ENCODE measurements around the gene TPM1.

The TPM1 gene

GRCh38 chr15:63059573-63060216, 17.1 kb downstream of the TPM1 start:
- peaks cover 5 to 43% (median 18%) of the 10 kb centered on the region in 4 experiments for H3K36me3 ChIP-seq (ENCODE audit: control insufficient read depth in 4 of 4, insufficient read depth in 4 of 4, low read length in 3 of 4)
- no peak for DNase-seq
- H3K27me3 ChIP-seq (replicated peaks in 2 of 5; ENCODE audit: control insufficient read depth in 4 of 5, insufficient read depth in 5 of 5, low read length in 4 of 5): no peaks in the 10 kb centered on the region
- 96% methylated on average over 9 of the region's 10 CpGs for whole genome bisulfite sequencing (ENCODE audit: insufficient coverage)
- POLR2A ChIA-PET: no interaction called here
- H3K4me3 ChIP-seq (ENCODE audit: control insufficient read depth in 1 of 7, extremely low read depth in 1 of 7, insufficient read depth in 4 of 7, low read depth in 2 of 7, low read length in 6 of 7): no peak overlapping the region
- peaks cover 2 to 43% (median 24%) of the 10 kb centered on the region in 4 experiments for H3K4me1 ChIP-seq (ENCODE audit: control extremely low read depth in 1 of 4, control insufficient read depth in 4 of 4, insufficient read depth in 4 of 4, low read length in 3 of 4)
- H3K27ac ChIP-seq (ENCODE audit: insufficient read depth in 1 of 2, low read depth in 1 of 2, low read length in 2 of 2, poor library complexity in 1 of 2, severe bottlenecking in 2 of 2): no peak overlapping the region
- CTCF ChIA-PET: interaction anchor here (0.9 to 1.2 kb wide), 2 partner anchors 13 to 37 kb away, joined by 3 read pairs; no protein-coding TSS in a partner anchor
- no peaks in the 10 kb centered on the region for H3K9me3 ChIP-seq (ENCODE audit: control extremely low read depth in 1 of 5, control insufficient read depth in 4 of 5, insufficient read depth in 2 of 5, low read depth in 1 of 5, low read length in 4 of 5)

DNA sequence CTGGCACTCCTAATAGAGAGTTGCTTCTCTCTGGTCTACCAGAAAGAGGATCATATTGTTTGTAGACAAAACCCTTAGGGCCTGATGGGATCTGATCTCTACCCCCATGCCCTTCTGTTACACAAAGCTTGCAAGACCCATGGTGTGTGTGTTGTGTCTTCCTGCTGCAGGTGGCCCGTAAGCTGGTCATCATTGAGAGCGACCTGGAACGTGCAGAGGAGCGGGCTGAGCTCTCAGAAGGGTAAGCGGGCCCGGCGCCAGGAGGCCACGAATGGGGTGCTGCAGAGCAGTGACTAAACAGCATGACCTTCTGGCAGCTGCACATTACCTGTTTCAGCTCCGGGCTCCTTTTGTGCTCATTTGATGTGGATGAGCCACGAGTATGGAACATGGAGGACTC, 18.2 kb downstream of the TPM1 start:
- ChIA-PET POLR2A (no interaction called here), CTCF (interaction anchor here (6.8 kb wide), 1 partner anchor 13 kb away, joined by 50 read pairs; no protein-coding TSS in a partner anchor)
- no peak for DNase-seq
- Histone ChIP-seq H3K36me3 (ENCODE audit: control insufficient read depth in 4 of 4, insufficient read depth in 4 of 4, low read length in 3 of 4) (peaks cover 5 to 43% (median 18%) of the 10 kb centered on the region in 4 experiments), H3K4me3 (ENCODE audit: control insufficient read depth in 1 of 7, extremely low read depth in 1 of 7, insufficient read depth in 4 of 7, low read depth in 2 of 7, low read length in 6 of 7) (no peak overlapping the region), H3K27me3 (replicated peaks in 2 of 5; ENCODE audit: control insufficient read depth in 4 of 5, insufficient read depth in 5 of 5, low read length in 4 of 5) (no peaks in the 10 kb centered on the region), H3K9me3 (ENCODE audit: control extremely low read depth in 1 of 5, control insufficient read depth in 4 of 5, insufficient read depth in 2 of 5, low read depth in 1 of 5, low read length in 4 of 5) (no peaks in the 10 kb centered on the region), H3K27ac (ENCODE audit: insufficient read depth in 1 of 2, low read depth in 1 of 2, low read length in 2 of 2, poor library complexity in 1 of 2, severe bottlenecking in 2 of 2) (no peak overlapping the region), H3K4me1 (ENCODE audit: control extremely low read depth in 1 of 4, control insufficient read depth in 4 of 4, insufficient read depth in 4 of 4, low read length in 3 of 4) (peaks cover 2 to 39% (median 24%) of the 10 kb centered on the region in 4 experiments)
- WGBS (ENCODE audit: insufficient coverage): 97% methylated on average over 6 of the region's 10 CpGs

DNA sequence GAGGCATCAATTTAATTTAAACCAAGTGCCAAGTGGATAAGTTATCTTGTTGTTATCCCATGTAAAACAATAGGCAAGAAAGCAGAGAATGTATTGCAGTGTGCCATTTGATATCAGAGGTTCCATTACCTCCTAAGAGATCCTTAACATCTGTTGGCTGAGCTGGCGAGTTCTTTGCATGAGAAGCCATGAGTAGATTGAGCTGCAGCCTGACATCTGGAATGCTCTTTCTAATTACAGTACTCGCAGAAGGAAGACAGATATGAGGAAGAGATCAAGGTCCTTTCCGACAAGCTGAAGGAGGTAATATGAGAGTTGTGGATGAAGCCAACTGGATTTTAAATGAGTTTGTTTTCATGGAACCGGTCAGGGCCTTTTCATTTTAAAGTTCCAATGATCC, 19.4 kb downstream of the TPM1 start:
- POLR2A ChIA-PET: no interaction called here
- peaks cover 2 to 34% (median 21%) of the 10 kb centered on the region in 4 experiments for H3K4me1 ChIP-seq (ENCODE audit: control extremely low read depth in 1 of 4, control insufficient read depth in 4 of 4, insufficient read depth in 4 of 4, low read length in 3 of 4)
- WGBS (ENCODE audit: insufficient coverage): 93% methylated on average over 4 of the region's 4 CpGs
- no peak overlapping the region for H3K27ac ChIP-seq (ENCODE audit: insufficient read depth in 1 of 2, low read depth in 1 of 2, low read length in 2 of 2, poor library complexity in 1 of 2, severe bottlenecking in 2 of 2)
- H3K9me3 ChIP-seq (ENCODE audit: control extremely low read depth in 1 of 5, control insufficient read depth in 4 of 5, insufficient read depth in 2 of 5, low read depth in 1 of 5, low read length in 4 of 5): no peaks in the 10 kb centered on the region
- H3K27me3 ChIP-seq (replicated peaks in 2 of 5; ENCODE audit: control insufficient read depth in 4 of 5, insufficient read depth in 5 of 5, low read length in 4 of 5): no peaks in the 10 kb centered on the region
- no peak overlapping the region for H3K4me3 ChIP-seq (ENCODE audit: control insufficient read depth in 1 of 7, extremely low read depth in 1 of 7, insufficient read depth in 4 of 7, low read depth in 2 of 7, low read length in 6 of 7)
- DNase-seq: no peak
- H3K36me3 ChIP-seq (ENCODE audit: control insufficient read depth in 4 of 4, insufficient read depth in 4 of 4, low read length in 3 of 4): peaks cover 5 to 43% (median 20%) of the 10 kb centered on the region in 4 experiments
- CTCF ChIA-PET: interaction anchor here (0.6 to 6.8 kb wide), 3 partner anchors 9 to 277 kb away, joined by 3 to 50 read pairs (median 3); no protein-coding TSS in a partner anchor

DNA sequence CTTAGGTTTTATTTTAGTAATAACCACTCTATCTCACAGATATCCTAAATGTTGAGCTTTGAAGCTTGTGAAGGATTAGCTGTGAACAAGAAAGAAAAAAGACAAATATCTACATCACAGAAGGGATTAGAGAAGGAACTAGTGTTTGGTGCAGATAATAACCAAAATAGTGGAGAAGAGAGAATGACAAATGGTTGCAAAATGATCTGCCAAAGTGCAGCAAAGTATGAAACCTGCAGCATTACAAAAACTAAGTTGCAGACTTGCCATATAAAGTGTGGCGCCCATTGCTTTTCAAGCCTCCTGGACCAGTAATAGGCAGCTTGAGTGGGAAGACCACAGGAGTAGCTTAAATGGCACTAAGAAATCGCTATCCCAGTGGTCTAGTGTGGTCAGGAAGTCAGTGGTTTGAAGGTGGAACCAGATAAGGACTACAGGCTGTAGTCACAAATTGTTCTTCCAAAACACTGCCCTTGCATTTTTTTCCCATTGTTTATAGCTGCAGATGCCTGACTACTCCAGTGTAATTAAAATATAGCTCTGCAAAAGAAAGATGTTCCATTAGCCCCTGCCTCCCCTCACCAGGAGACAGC, 20.7 kb downstream of the TPM1 start:
- ChIA-PET POLR2A (no interaction called here), CTCF (interaction anchor here (0.8 to 6.8 kb wide), 4 partner anchors 10 to 31 kb away, joined by 3 to 50 read pairs (median 4); no protein-coding TSS in a partner anchor)
- Histone ChIP-seq H3K4me1 (ENCODE audit: control extremely low read depth in 1 of 4, control insufficient read depth in 4 of 4, insufficient read depth in 4 of 4, low read length in 3 of 4) (peaks cover 2 to 24% (median 18%) of the 10 kb centered on the region in 4 experiments), H3K36me3 (ENCODE audit: control insufficient read depth in 4 of 4, insufficient read depth in 4 of 4, low read length in 3 of 4) (peaks cover 5 to 34% (median 20%) of the 10 kb centered on the region in 4 experiments), H3K27ac (ENCODE audit: insufficient read depth in 1 of 2, low read depth in 1 of 2, low read length in 2 of 2, poor library complexity in 1 of 2, severe bottlenecking in 2 of 2) (no peak overlapping the region), H3K27me3 (replicated peaks in 2 of 5; ENCODE audit: control insufficient read depth in 4 of 5, insufficient read depth in 5 of 5, low read length in 4 of 5) (no peaks in the 10 kb centered on the region), H3K4me3 (ENCODE audit: control insufficient read depth in 1 of 7, extremely low read depth in 1 of 7, insufficient read depth in 4 of 7, low read depth in 2 of 7, low read length in 6 of 7) (peak overlapping the region in 3 of 7 experiments; percentile 1 to 48 (median 1)), H3K9me3 (ENCODE audit: control extremely low read depth in 1 of 5, control insufficient read depth in 4 of 5, insufficient read depth in 2 of 5, low read depth in 1 of 5, low read length in 4 of 5) (no peaks in the 10 kb centered on the region)
- DNase-seq: peak; percentile 77 to 91 (median 84)
- 5% methylated on average over 2 of the region's 2 CpGs for WGBS (ENCODE audit: insufficient coverage)

DNA sequence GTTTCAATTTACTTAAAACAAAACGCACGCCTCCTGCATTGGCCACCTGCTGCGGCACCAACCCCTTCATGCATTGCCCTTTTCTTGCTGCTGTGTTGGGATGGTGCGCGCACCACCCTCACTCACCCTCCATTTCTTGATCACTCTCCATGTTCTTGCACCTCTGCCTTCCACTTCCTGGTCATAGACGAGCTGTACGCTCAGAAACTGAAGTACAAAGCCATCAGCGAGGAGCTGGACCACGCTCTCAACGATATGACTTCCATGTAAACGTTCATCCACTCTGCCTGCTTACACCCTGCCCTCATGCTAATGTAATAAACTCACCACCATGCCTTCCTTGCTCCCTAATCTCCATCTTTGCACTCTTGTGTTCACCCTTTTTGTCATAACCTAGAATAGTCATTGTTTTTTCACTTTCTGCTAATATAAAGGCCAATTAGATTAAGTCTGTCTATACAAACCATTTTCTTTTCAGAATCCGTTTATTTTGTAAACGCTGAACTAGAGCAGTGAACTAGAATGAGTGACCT, 21.4 kb downstream of the TPM1 start:
- DNase-seq: no peak
- CTCF ChIA-PET: interaction anchor here (0.8 to 6.8 kb wide), 4 partner anchors 10 to 30 kb away, joined by 3 to 50 read pairs (median 4); no protein-coding TSS in a partner anchor
- Histone ChIP-seq H3K27me3 (replicated peaks in 2 of 5; ENCODE audit: control insufficient read depth in 4 of 5, insufficient read depth in 5 of 5, low read length in 4 of 5) (no peaks in the 10 kb centered on the region), H3K9me3 (ENCODE audit: control extremely low read depth in 1 of 5, control insufficient read depth in 4 of 5, insufficient read depth in 2 of 5, low read depth in 1 of 5, low read length in 4 of 5) (no peaks in the 10 kb centered on the region), H3K27ac (ENCODE audit: insufficient read depth in 1 of 2, low read depth in 1 of 2, low read length in 2 of 2, poor library complexity in 1 of 2, severe bottlenecking in 2 of 2) (no peak overlapping the region), H3K4me1 (ENCODE audit: control extremely low read depth in 1 of 4, control insufficient read depth in 4 of 4, insufficient read depth in 4 of 4, low read length in 3 of 4) (peaks cover 2 to 24% (median 17%) of the 10 kb centered on the region in 4 experiments), H3K4me3 (ENCODE audit: control insufficient read depth in 1 of 7, extremely low read depth in 1 of 7, insufficient read depth in 4 of 7, low read depth in 2 of 7, low read length in 6 of 7) (peak overlapping the region in 1 of 7 experiments; percentile 1), H3K36me3 (ENCODE audit: control insufficient read depth in 4 of 4, insufficient read depth in 4 of 4, low read length in 3 of 4) (peaks cover 5 to 35% (median 21%) of the 10 kb centered on the region in 4 experiments)
- POLR2A ChIA-PET: interaction anchor here (0.5 kb wide), 1 partner anchor 1688 kb away, joined by 4 read pairs; no protein-coding TSS in a partner anchor
- WGBS (ENCODE audit: insufficient coverage): 87% methylated on average over 13 of the region's 13 CpGs

DNA sequence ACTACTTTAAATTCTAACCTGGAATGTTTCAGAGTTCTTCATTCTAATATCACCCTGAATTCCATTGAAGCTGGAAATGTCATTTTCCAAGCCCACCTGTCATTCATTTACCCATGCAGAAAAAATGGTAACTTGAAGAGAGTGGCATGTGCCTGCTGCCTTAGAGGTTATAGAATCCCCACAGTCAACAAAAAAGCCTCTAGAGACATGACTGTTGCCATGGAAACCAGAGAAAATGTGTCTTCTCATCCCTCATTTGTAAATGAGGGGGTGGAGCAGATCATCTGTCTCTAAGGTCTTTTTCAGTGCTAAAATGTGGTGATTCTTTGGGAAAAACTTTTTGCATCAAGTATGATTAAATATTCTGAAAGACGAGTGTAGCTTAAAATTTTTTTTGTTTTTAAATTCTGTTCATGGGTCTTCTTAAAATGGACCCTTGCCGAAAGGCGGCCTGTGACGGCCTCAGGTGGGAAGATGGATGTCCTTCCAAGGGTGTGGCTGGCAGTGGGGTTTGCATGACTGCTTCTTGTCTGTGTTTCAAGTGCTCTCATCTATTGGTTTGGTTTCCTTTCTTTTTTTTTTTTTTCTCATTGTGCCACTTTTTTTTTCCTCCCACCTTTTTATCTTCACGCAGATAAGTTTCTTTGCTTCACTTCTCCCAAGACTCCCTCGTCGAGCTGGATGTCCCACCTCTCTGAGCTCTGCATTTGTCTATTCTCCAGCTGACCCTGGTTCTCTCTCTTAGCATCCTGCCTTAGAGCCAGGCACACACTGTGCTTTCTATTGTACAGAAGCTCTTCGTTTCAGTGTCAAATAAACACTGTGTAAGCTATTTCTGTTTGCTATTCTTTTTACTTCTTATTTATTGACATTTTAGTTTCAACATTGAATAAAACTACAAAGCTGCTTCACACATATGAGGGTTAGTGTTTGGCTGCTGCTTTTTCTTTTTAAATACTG, 23.0 kb downstream of the TPM1 start:
- DNase-seq: peak in 1 of 3 donors; percentile 29
- Histone ChIP-seq H3K9me3 (ENCODE audit: control extremely low read depth in 1 of 5, control insufficient read depth in 4 of 5, insufficient read depth in 2 of 5, low read depth in 1 of 5, low read length in 4 of 5) (no peaks in the 10 kb centered on the region), H3K27ac (ENCODE audit: insufficient read depth in 1 of 2, low read depth in 1 of 2, low read length in 2 of 2, poor library complexity in 1 of 2, severe bottlenecking in 2 of 2) (no peak overlapping the region), H3K36me3 (ENCODE audit: control insufficient read depth in 4 of 4, insufficient read depth in 4 of 4, low read length in 3 of 4) (peaks cover 0 to 26% (median 13%) of the 10 kb centered on the region in 4 experiments), H3K4me1 (ENCODE audit: control extremely low read depth in 1 of 4, control insufficient read depth in 4 of 4, insufficient read depth in 4 of 4, low read length in 3 of 4) (peaks cover 2 to 24% (median 17%) of the 10 kb centered on the region in 4 experiments), H3K27me3 (replicated peaks in 2 of 5; ENCODE audit: control insufficient read depth in 4 of 5, insufficient read depth in 5 of 5, low read length in 4 of 5) (no peaks in the 10 kb centered on the region), H3K4me3 (ENCODE audit: control insufficient read depth in 1 of 7, extremely low read depth in 1 of 7, insufficient read depth in 4 of 7, low read depth in 2 of 7, low read length in 6 of 7) (no peak overlapping the region)
- ChIA-PET POLR2A (no interaction called here), CTCF (interaction anchor here (0.6 to 6.8 kb wide), 4 partner anchors 9 to 28 kb away, joined by 3 to 50 read pairs (median 4); no protein-coding TSS in a partner anchor)
- WGBS (ENCODE audit: insufficient coverage): 99% methylated on average over 6 of the region's 8 CpGs
